GM20000 (cell line): ENCODE results near the gene CLBA1.

Source experiments
- DNase-seq: peaks from one replicate; pipeline ENCODE4 v3.0.0; 2012; ENCODE audit warnings: low spot score
- CTCF ChIP-seq: IDR thresholded peaks from 2 replicates; pipeline ENCODE4 v1.5.1; 2012; ENCODE audit warnings: mild to moderate bottlenecking, control low read depth; ENCODE audit errors: extremely low read depth, missing control alignments

Gene CLBA1

DNA sequence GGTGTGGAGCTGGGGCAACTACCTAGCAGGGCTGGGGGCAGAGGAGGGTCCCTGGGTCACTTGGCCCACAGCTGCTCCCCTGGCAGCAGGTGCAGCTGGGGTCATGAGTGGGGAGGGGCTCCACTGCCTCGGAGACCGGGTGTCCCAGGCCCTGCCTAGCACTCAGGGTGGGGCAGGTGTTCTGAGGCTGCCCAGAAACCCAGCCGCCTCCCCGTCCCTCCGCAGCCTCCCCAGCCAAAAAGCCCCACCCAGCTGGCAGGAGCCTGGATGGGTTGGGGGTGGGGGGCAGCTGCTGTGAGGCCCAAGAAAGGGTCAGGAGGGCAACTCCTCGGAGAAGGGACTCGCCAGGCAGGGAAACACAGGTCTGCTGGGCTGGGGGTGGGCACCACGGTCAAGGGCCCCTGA, 18.6 kb upstream of the CLBA1 start:
- DNase-seq: no peak
- TF ChIP-seq CTCF: no peak

- no peak for DNase-seq
- TF ChIP-seq CTCF: no peak
Measured at GRCh38 chr14:104967386-104968152, 18.0 kb upstream of the CLBA1 start.

DNA sequence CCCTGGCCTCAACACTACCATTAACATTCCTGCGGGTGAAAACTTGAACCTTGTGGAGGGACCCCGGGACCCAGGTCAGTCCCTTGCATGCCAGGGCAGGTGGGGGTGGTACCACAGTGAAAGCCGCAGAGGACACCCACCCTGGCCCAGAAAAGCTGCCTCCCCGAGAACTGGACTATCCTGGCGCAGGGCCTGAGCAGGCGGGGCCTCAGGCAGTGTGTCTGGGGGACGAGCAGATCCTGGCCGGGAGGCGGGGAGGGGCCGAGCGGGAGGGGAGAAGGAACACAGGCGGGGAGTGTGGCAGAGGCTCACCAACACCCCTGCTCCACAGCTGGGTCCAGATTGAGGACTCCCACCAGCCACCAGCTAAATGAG, 17.4 kb upstream of the CLBA1 start:
- no peak for TF ChIP-seq CTCF
- no peak for DNase-seq

DNA sequence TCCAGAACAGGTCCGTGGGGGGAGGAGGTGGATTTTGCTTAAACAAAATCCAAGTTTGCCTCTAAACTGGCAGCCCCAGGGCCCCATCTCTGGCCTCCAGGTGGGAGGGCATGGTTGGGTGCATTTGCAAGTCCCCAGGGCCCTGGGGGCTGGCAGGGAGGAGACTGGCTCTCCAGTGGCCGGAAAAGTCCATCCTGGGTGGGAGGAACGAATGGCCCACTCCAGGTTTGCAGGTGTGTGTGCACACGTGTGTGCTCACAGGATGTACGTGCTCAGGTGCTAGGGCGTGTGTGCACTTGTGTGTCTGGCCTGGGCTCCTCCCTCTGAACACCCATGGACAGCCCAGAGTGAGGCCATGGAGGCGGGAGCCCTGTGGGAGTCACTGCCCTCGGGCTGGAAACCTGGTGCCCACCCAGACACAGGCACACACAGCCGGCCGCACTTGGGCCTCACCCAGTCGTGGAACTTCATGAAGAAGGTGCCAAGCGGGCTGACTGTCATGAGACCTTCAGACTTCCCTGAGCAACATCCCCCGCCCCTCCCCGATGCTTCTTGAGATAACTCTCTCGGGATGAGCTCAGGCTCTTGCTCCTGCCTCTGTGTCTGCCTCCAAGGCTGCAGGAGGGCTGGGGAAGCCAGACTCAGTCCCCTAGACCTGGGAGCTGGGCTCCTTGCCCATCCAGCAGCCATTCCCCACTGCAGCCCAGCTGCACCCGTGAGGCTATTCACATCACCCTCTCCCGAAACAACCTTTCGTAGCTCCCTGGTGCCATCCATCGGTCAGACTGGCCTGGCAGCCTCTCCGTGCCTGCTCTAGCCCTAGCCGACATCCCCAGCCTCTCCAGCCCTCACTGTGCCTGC, 16.8 kb upstream of the CLBA1 start:
- DNase-seq: no peak

GRCh38 chr14:104969741-104970230, 15.8 kb upstream of the CLBA1 start:
- TF ChIP-seq CTCF: no peak
- no peak for DNase-seq

More for the DNA sequence above, 16.8 kb upstream of the CLBA1 start:
- TF ChIP-seq CTCF: no peak

DNA sequence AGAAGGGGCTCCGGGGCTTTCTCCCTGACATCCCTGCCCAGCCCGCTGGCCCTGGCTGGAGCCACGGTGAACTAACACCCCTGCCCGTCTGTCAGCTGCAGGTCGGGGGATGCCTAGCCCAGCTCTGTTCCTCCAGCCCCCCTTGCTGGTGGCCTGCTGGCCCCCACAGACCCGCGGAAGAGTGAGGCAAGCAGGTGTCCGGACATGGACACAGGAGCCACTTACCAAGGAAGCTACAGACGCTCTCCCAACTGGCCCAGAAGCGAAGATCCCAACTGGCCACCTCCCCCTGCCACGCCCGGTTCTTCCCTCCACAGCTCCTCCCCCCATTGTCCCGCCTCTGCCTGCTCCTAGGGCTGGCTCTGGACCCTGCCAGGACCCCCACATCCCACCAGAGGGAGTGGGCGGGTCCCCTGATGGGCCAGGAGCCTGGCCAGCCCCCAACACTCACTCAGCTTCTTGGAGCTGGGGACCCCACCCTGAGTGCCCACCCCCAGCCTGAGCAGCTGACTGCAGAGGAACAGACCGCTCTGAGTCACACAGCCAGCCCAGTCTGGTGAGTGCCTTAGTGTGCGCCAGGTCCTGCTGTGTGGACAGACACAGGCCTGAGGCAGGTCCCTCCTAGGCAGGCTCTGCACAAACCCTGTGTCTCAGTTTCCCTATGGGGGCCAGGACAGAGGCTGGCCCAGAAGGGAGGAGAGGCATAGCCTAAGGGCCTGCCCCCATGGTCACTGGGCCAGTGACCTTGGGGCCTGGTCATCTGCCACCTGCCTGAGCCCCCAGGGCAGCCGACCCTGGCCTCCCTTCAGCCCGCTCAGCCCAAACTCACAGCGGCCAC, 15.1 kb upstream of the CLBA1 start:
- no peak for TF ChIP-seq CTCF
- DNase-seq: no peak
